HG03460 (cell line): ENCODE results near the gene NHLH1.

Experiments
- ATAC-seq: cut with Tn5 transposase; IDR thresholded peaks from one replicate; pipeline ENCODE4 v1.9.1; 2021; ENCODE audit not compliant: unreplicated experiment

NHLH1 gene

DNA sequence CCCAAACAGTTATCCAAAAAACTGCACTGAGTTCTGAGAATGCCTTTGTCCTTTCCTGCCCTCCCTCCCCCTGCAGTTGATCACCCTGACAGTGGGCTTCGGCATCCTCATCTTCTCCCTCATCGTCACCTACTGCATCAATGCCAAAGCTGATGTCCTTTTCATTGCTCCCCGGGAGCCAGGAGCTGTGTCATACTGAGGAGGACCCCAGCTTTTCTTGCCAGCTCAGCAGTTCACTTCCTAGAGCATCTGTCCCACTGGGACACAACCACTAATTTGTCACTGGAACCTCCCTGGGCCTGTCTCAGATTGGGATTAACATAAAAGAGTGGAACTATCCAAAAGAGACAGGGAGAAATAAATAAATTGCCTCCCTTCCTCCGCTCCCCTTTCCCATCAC lies 8.8 kb upstream of the NHLH1 start:
- no peak for ATAC-seq

DNA sequence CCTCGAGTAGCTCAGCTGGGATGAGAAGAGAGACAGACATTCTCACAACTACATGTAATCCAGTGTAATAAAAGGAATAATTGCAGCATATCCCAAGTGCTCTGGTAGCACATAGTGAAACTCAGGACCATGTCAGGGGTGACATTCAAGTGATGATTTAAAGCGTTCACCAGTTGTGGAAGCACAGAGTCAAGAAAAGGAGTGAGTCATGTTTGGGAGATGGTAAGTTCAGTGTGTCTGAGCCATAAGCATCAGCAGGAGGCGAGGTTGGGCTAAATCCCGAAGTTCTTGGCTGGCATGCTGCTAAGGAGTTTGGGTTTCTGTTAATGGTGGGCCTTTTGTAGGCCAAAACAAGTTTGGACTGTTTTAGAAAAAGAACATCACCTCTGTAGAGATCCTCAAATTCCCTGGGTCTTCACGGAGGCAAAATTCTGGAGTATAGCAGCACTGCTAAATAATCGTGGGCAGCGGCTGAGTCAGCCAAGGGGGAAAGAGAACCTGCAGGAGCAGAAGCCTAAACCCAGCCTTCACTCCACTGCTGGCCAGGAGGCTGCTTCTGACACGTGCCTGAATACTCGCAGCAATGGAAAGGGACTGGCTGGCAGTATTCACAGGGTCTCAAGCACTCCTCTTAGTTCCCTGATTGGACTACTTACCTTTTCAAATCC lies 7.2 kb upstream of the NHLH1 start:
- no peak for ATAC-seq

DNA sequence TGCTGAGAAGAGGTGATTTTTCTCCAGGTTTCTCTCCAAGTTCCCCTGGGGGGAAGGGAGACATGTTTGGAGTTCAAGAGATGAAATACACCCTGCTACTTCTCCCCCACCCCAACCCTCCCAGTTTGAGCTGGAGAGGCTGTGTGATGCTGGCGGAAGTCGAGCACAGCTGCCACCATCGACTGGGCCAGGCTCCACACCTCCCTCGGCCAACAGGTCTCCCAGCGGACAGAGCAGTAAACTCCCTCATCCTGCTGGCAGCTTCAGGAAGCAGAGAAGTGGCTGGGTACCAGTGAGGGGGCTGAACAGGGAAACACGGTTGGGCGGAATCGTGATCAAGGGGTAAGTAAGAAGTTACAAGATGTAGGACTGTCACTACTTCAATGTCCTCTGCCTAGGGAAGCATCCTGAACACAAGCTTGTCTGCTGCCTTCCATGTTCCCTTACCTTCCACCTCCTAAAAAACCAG lies 6.6 kb upstream of the NHLH1 start:
- no peak for ATAC-seq

GRCh38 chr1:160361199-160361598 lies 5.7 kb upstream of the NHLH1 start:
- no peak for ATAC-seq

- ATAC-seq: no peak
Observed at GRCh38 chr1:160361814-160362167, 5.1 kb upstream of the NHLH1 start.

- ATAC-seq: no peak
Observed at GRCh38 chr1:160362168-160362957, 4.5 kb upstream of the NHLH1 start.

DNA sequence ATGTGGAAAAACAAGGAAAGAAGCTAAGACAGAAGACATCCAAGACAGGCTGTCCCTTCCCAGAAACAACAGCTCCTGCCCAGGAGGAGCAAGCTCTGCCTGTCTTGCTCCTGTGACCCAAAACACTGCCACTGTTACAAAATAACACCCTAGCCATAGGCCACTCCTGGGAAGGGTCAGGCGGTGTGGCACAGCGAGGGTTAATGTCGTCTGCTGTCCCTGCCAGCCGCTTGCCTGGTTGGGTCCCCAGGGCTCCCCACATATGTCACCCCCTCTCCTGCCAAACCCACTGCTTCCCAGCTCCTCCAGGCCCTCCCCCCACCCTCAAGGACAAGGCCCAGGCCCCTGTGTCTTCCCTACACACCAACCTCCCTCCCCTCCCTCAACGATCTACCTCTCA lies 3.9 kb upstream of the NHLH1 start:
- ATAC-seq: no peak

DNA sequence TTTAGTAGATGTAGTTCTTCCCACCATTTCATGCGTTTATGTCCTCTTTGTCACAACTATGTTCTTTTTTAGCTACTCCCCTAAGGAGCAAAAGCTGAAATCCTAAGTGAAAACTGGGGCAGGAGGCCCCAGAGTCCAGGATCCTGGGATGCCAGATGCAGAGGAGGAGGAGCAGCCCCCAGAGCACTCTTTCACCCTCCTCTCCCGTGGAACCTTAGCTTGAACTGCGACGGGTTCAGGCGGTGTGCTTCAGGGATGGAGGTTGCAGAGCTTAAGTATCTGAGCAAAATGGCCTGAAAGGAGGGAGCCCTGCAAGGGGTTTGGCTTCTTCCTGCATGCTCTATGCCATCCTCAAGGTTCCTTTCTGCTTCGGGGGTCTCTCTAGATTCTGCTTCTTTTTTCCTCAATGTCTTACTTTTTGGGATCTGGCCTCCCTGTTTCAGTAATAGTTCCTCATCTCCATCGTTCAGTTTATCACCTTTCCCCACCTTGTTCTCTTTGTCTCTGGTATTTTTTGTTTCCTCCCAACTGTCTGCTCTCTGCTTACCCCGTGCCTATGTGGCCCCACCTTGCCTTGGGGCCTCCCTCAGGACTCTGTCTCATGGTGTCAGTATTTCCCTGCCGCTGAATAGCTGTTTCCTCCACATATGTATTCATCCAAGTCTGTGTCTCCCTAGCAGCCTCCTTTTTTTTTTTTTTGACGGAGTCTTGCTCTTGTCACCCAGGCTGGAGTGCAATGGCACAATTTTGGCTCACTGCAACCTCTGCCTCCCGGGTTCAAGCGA lies 2.7 kb upstream of the NHLH1 start:
- ATAC-seq: no peak

- ATAC-seq: no peak
Observed at GRCh38 chr1:160365325-160365724, 1.5 kb upstream of the NHLH1 start.

- ATAC-seq: no peak
Observed at GRCh38 chr1:160367516-160367900, 637 bp downstream of the NHLH1 start.

- no peak for ATAC-seq
Observed at GRCh38 chr1:160367934-160368923, 1.4 kb downstream of the NHLH1 start.

GRCh38 chr1:160369087-160369486 lies 2.2 kb downstream of the NHLH1 start:
- ATAC-seq: no peak

GRCh38 chr1:160370561-160371345 lies 3.9 kb downstream of the NHLH1 start:
- no peak for ATAC-seq

GRCh38 chr1:160371346-160371631 lies 4.4 kb downstream of the NHLH1 start:
- no peak for ATAC-seq

DNA sequence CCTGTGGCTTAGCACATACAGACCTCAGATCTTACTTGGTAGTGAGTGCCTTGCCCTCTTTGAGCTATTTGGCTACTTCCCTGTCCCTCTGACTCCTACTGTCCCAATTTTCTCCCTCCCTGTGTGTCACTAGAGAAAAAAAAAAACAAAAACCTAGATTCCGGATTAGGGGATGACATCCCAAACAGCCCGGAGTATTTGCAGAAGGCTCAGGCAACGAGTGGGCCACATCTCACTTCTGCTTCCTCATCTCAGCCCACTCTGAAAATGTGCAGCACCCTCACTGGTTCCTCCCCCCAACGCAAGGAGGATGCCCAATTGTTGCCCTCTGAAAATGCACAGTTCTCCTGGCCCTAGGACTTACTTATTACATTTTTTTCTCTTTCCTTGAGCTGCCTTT lies 4.9 kb downstream of the NHLH1 start:
- ATAC-seq: no peak

DNA sequence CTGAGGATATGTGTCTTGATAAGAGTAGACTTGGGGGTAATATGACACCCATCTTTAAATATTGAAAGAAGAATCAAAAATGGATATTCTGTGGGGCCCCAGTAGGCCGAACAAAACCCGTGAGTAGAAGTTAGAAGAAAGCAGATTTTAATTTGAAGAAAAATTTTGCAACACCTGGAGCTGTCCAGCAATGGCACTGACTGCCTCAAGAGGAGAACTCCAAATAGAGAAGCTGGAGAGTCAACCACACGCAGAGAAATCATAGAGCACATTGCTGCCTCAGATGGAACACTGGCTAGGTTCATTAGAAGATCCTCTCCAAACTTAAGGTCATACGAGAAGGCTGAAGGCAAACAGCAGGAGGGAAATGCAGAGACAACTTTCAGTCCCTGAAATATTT lies 6.8 kb downstream of the NHLH1 start:
- no peak for ATAC-seq

DNA sequence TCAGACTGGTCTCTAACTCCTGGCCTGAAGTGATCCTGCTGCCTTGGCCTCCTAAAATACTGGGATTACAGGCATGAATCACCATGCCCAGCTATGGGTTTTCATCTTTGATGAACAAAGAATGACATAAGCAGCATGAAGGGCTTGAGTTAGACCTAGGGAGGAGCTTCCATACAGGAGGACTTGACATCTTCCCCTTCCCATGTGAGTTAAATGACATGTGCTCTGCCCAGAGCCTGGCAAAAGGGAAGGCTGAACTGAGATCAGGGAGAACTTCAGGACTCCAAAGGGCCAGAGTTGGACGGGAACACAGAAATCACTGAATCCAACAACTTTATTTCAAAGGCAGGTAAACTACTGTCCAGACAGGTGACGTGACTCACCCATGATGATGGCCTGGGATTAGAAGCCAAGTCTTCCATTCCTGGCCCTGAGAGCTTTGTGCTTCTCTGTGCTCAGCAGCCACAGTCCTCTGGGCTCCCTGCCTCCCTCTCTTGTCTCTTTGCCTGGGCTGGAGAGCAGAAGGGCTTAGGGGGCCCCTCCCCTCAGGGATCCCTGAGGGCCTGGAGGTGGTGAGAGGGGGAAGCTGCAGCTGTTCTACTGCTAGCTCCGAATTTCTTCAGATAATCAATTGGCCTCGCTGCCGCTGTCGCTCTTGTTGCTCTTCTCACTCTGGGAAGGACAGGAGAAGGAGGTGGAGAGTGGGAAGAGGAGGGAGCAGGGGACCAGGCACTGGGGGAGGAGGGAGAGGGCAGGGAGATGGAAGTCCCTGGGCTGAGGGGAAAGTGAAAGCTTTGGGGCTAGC lies 7.6 kb downstream of the NHLH1 start:
- no peak for ATAC-seq

DNA sequence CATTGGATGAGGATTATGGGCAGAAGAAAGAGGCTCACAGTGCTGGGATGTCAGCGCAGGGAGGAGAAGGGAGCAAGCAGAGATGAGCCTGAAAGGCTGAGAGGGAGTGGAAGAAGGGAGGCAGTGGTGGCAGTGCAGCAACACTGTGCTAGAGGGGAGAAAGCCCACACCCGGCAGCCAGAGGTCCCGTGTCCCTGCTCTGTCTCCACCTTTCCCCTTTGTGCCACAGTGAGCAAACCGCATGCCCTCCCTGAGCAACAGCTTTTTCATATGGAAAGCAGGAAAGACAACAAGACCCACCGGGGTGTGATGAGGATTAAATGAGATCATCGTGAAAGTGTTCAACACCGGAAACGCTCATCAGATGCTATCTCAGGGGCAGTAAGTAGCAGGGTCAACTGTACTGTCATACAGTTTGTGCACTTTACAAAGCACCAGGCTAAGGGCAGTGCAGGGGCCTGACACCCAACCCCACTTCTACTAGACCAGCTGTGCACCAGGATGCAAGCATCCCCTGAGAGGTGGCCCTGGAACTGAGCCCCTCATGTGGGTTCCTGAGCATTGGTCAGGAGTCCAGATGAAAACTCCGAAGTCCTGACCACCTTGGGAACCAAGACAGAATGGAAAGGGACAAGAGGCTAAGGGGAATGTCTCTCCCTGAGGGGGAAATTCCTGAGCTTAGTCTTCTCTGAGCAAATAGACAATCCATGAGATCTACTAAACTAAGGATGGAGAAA lies 9.1 kb downstream of the NHLH1 start:
- ATAC-seq: no peak
